Mesenchymal stem cell (in vitro differentiated cells and primary cell): ENCODE results near the gene SCN7A.

Experiments
- DNase-seq: peaks from one replicate; pipeline ENCODE4 v3.0.0-alpha.2; 2013
- H2AFZ ChIP-seq: one replicate; pipeline ENCODE4 v1.6.1; 2013; ENCODE audit warnings: low read depth, mild to moderate bottlenecking, control low read depth, inconsistent platforms, low read length, moderate library complexity
- H2AK5ac ChIP-seq: 2 replicates; pipeline ENCODE4 v1.6.1; 2013; ENCODE audit warnings: low read length, moderate library complexity, mild to moderate bottlenecking, inconsistent platforms; ENCODE audit not compliant: severe bottlenecking
- H2BK120ac ChIP-seq: one replicate; pipeline ENCODE4 v1.6.1; 2013; ENCODE audit warnings: low read depth, mild to moderate bottlenecking, inconsistent platforms, low read length, moderate library complexity
- H2BK12ac ChIP-seq, 2 experiments: one replicate each; pipeline ENCODE4 v1.6.1; 2013; ENCODE audit warnings: inconsistent platforms in 2 of 2, low read length in 2 of 2, mild to moderate bottlenecking in 2 of 2, moderate library complexity in 2 of 2, control low read depth in 1 of 2
- H2BK15ac ChIP-seq: one replicate; pipeline ENCODE4 v1.6.1; 2013; ENCODE audit warnings: mild to moderate bottlenecking, low read depth, inconsistent platforms; ENCODE audit not compliant: poor library complexity, severe bottlenecking
- H2BK5ac ChIP-seq: 2 replicates; pipeline ENCODE4 v1.6.1; 2013; ENCODE audit warnings: low read depth, mild to moderate bottlenecking, low read length, control low read depth, inconsistent platforms; ENCODE audit not compliant: poor library complexity, severe bottlenecking
- H3K14ac ChIP-seq, 2 experiments: one replicate each; pipeline ENCODE4 v1.6.1; 2013; ENCODE audit warnings: inconsistent platforms in 2 of 2, low read length in 2 of 2, control low read depth in 1 of 2, mild to moderate bottlenecking in 1 of 2, moderate library complexity in 1 of 2
- H3K18ac ChIP-seq, 2 experiments: one replicate each; pipeline ENCODE4 v1.6.1; 2013; ENCODE audit warnings: inconsistent platforms in 2 of 2, low read length in 2 of 2, control low read depth in 1 of 2, low read depth in 1 of 2, mild to moderate bottlenecking in 1 of 2
- H3K23ac ChIP-seq, 2 experiments: one replicate each; pipeline ENCODE4 v1.6.1; 2013; ENCODE audit warnings: inconsistent platforms in 2 of 2, low read length in 2 of 2, mild to moderate bottlenecking in 2 of 2, moderate library complexity in 2 of 2, control low read depth in 1 of 2
- H3K27ac ChIP-seq: 2 replicates; pipeline ENCODE4 v1.5.1; 2013; ENCODE audit warnings: mild to moderate bottlenecking, moderate library complexity, low read length, control low read depth, inconsistent platforms; ENCODE audit not compliant: poor library complexity, severe bottlenecking
- H3K27me3 ChIP-seq, 2 experiments: 2 replicates each; pipeline versions ENCODE4 v1.6.1 to v1.7.0; 2013; ENCODE audit warnings: low read length in 2 of 2, mild to moderate bottlenecking in 2 of 2, moderate library complexity in 2 of 2, control low read depth in 1 of 2, inconsistent platforms in 1 of 2; ENCODE audit not compliant: control insufficient read depth in 1 of 2, insufficient read depth in 1 of 2
- H3K36me3 ChIP-seq, 2 experiments: 2 replicates each; pipeline versions ENCODE4 v1.6.1 to v1.7.0; 2013; ENCODE audit warnings: low read length in 2 of 2, control low read depth in 1 of 2, inconsistent platforms in 1 of 2, low read depth in 1 of 2, mild to moderate bottlenecking in 1 of 2; ENCODE audit not compliant: insufficient read depth in 2 of 2, control insufficient read depth in 1 of 2
- H3K4ac ChIP-seq, 2 experiments: one replicate each; pipeline ENCODE4 v1.6.1; 2013; ENCODE audit warnings: inconsistent platforms in 2 of 2, low read length in 2 of 2, mild to moderate bottlenecking in 2 of 2, moderate library complexity in 2 of 2, control low read depth in 1 of 2, low read depth in 1 of 2
- H3K4me1 ChIP-seq: 2 replicates; pipeline ENCODE4 v1.6.1; 2013; ENCODE audit warnings: low read depth, low read length, control low read depth; ENCODE audit not compliant: control insufficient read depth, insufficient read depth
- H3K4me2 ChIP-seq: 2 replicates; pipeline ENCODE4 v1.6.1; 2013; ENCODE audit warnings: low read length, mild to moderate bottlenecking, inconsistent platforms; ENCODE audit not compliant: poor library complexity, severe bottlenecking
- H3K4me3 ChIP-seq, 2 experiments: 2 replicates each; pipeline versions ENCODE4 v1.5.1 to v1.7.0; 2013; ENCODE audit warnings: low read length in 2 of 2, mild to moderate bottlenecking in 2 of 2, control low read depth in 1 of 2, low read depth in 1 of 2; ENCODE audit not compliant: insufficient read depth in 1 of 2
- H3K79me1 ChIP-seq: replicated peaks from 2 replicates; pipeline ENCODE4 v1.6.1; 2013; ENCODE audit warnings: mild to moderate bottlenecking, control low read depth, low read length, inconsistent platforms; ENCODE audit not compliant: poor library complexity, severe bottlenecking
- H3K9ac ChIP-seq: 2 replicates; pipeline ENCODE4 v1.7.0; 2013; ENCODE audit warnings: mild to moderate bottlenecking, low read length, moderate library complexity
- H3K9me3 ChIP-seq: 2 replicates; pipeline ENCODE4 v1.7.0; 2013; ENCODE audit warnings: mild to moderate bottlenecking, low read length; ENCODE audit not compliant: control insufficient read depth
- H4K8ac ChIP-seq: one replicate; pipeline ENCODE4 v1.6.1; 2013; ENCODE audit warnings: inconsistent platforms, mild to moderate bottlenecking, low read length, moderate library complexity
- H4K91ac ChIP-seq: one replicate; pipeline ENCODE4 v1.6.1; 2013; ENCODE audit warnings: mild to moderate bottlenecking, low read length, inconsistent platforms
- WGBS: methylation state at CpG from one replicate; pipeline ENCODE4 v1.1.7; 2013; ENCODE audit warnings: mixed read lengths; 5-methylcytosine and 5-hydroxymethylcytosine counted together

Gene SCN7A

GRCh38 chr2:166516712-166517303 is 22.8 kb upstream of the SCN7A start:
- Histone ChIP-seq H3K9me3 (no peaks in the 10 kb centered on the region), H3K27me3 (no peaks in the 10 kb centered on the region), H3K4me3 (no peak overlapping the region), H2BK120ac (no peak overlapping the region), H3K4ac (no peak overlapping the region), H3K14ac (no peak overlapping the region), H3K79me1 (no peaks in the 10 kb centered on the region), H4K8ac (no peak overlapping the region), H3K4me1 (peaks cover 1% of the 10 kb centered on the region), H2BK12ac (no peak overlapping the region), H2AK5ac (no peak overlapping the region), H2BK15ac (no peak overlapping the region), H3K36me3 (no peaks in the 10 kb centered on the region), H2AFZ (no peak overlapping the region), H4K91ac (no peak overlapping the region), H3K27ac (no peak overlapping the region), H3K4me2 (no peak overlapping the region), H3K23ac (no peak overlapping the region), H3K9ac (no peak overlapping the region), H2BK5ac (no peak overlapping the region), H3K18ac (no peak overlapping the region)
- WGBS = 0% methylated on average over 1 of the region's 2 CpGs
- DNase-seq = peak; percentile 25

GRCh38 chr2:166513952-166514351 is 19.9 kb upstream of the SCN7A start:
- Histone ChIP-seq H3K14ac (no peak overlapping the region), H3K9me3 (no peaks in the 10 kb centered on the region), H2AFZ (no peak overlapping the region), H3K4me2 (no peak overlapping the region), H3K27ac (no peak overlapping the region), H4K8ac (no peak overlapping the region), H3K9ac (no peak overlapping the region), H3K27me3 (no peaks in the 10 kb centered on the region), H3K4ac (no peak overlapping the region), H2BK12ac (no peak overlapping the region), H2BK15ac (no peak overlapping the region), H2BK120ac (no peak overlapping the region), H3K4me1 (no peaks in the 10 kb centered on the region), H2BK5ac (no peak overlapping the region), H3K4me3 (no peak overlapping the region), H3K18ac (no peak overlapping the region), H3K23ac (no peak overlapping the region), H3K36me3 (no peaks in the 10 kb centered on the region), H4K91ac (no peak overlapping the region), H3K79me1 (no peaks in the 10 kb centered on the region), H2AK5ac (no peak overlapping the region)
- DNase-seq = no peak
- 100% methylated on average over 1 of the region's 1 CpG for WGBS

- peaks cover 3% of the 10 kb centered on the region for H3K4me1 ChIP-seq
- no peak for DNase-seq
- 100% methylated on average over 1 of the region's 1 CpG for WGBS
- H4K8ac ChIP-seq = no peak overlapping the region
- no peak overlapping the region for H2BK12ac ChIP-seq
- no peaks in the 10 kb centered on the region for H3K36me3 ChIP-seq
- no peak overlapping the region for H3K23ac ChIP-seq
- H4K91ac ChIP-seq = no peak overlapping the region
- H2AFZ ChIP-seq = no peak overlapping the region
- H3K14ac ChIP-seq = no peak overlapping the region
- no peak overlapping the region for H3K4me2 ChIP-seq
- no peak overlapping the region for H2BK120ac ChIP-seq
- no peak overlapping the region for H3K4ac ChIP-seq
- H2BK5ac ChIP-seq = no peak overlapping the region
- H3K27ac ChIP-seq = no peak overlapping the region
- H3K79me1 ChIP-seq = no peaks in the 10 kb centered on the region
- no peak overlapping the region for H2BK15ac ChIP-seq
- H3K4me3 ChIP-seq = no peak overlapping the region
- H3K27me3 ChIP-seq = peaks cover 0 to 7% of the 10 kb centered on the region in 2 experiments
- H2AK5ac ChIP-seq = no peak overlapping the region
- no peak overlapping the region for H3K9ac ChIP-seq
- no peaks in the 10 kb centered on the region for H3K9me3 ChIP-seq
- H3K18ac ChIP-seq = no peak overlapping the region
Observed at GRCh38 chr2:166499281-166499680, 5.2 kb upstream of the SCN7A start.

- no peak overlapping the region for H2BK5ac ChIP-seq
- no peak overlapping the region for H3K23ac ChIP-seq
- H3K36me3 ChIP-seq = no peaks in the 10 kb centered on the region
- DNase-seq = no peak
- no peak overlapping the region for H3K9ac ChIP-seq
- no peak overlapping the region for H3K4me3 ChIP-seq
- no peak overlapping the region for H2AK5ac ChIP-seq
- H2AFZ ChIP-seq = no peak overlapping the region
- no peaks in the 10 kb centered on the region for H3K79me1 ChIP-seq
- H2BK15ac ChIP-seq = no peak overlapping the region
- no peak overlapping the region for H2BK12ac ChIP-seq
- H2BK120ac ChIP-seq = no peak overlapping the region
- no peak overlapping the region for H3K18ac ChIP-seq
- H3K27ac ChIP-seq = no peak overlapping the region
- H3K4me2 ChIP-seq = no peak overlapping the region
- peaks cover 3% of the 10 kb centered on the region for H3K4me1 ChIP-seq
- WGBS = 73% methylated on average over 1 of the region's 1 CpG
- H3K27me3 ChIP-seq = peaks cover 0 to 14% of the 10 kb centered on the region in 2 experiments
- no peak overlapping the region for H4K91ac ChIP-seq
- no peak overlapping the region for H3K4ac ChIP-seq
- H4K8ac ChIP-seq = no peak overlapping the region
- H3K14ac ChIP-seq = no peak overlapping the region
- no peaks in the 10 kb centered on the region for H3K9me3 ChIP-seq
Observed at GRCh38 chr2:166491461-166491860, 2.6 kb downstream of the SCN7A start.
